A549 (cell line): Measurements from ENCODE around the gene SEC23IP.

ENCODE experiments used
- CTCF ChIP-seq: fragments of >200 bp; sonication (Bioruptor Twin); formaldehyde crosslinking; IDR thresholded peaks from 3 replicates; pipeline ENCODE4 v1.5.1; 2016
- EP300 ChIP-seq, 2 experiments: fragments of >200 bp; sonication (Bioruptor Twin); formaldehyde crosslinking; IDR thresholded peaks; 2 replicates in 1 of 2; 3 replicates in 1 of 2; pipeline ENCODE4 v1.6.1; 2016 to 2017
- ESRRA ChIP-seq: fragments of 150-350 bp; IDR thresholded peaks from 2 replicates; pipeline ENCODE4 v1.6.1; 2014; ENCODE audit warnings: mild to moderate bottlenecking, low read length, borderline replicate concordance
- FOSL2 ChIP-seq, 2 experiments: fragments of 450-650 bp in 1 of 2; fragments of >200 bp in 1 of 2; sonication (Bioruptor Twin) in 1 of 2; formaldehyde crosslinking; IDR thresholded peaks; 2 replicates each; pipeline versions ENCODE4 v1.5.0 to v1.6.1; 2016 to 2020; ENCODE audit warnings: mild to moderate bottlenecking in 1 of 2, moderate library complexity in 1 of 2
- MAZ ChIP-seq: fragments of 150-350 bp; IDR thresholded peaks from 2 replicates; pipeline ENCODE4 v1.6.1; 2014; ENCODE audit warnings: antibody characterized with exemption, low read depth, low read length, borderline replicate concordance
- REST ChIP-seq: fragments of 200-600 bp; sonication (generic); IDR thresholded peaks from 2 replicates; pipeline ENCODE4 v1.6.1; 2016; ENCODE audit warnings: antibody characterized with exemption, mild to moderate bottlenecking, moderate library complexity
- RFX5 ChIP-seq: fragments of 450-650 bp; IDR thresholded peaks from 2 replicates; pipeline ENCODE4 v1.7.1; 2014; ENCODE audit warnings: antibody characterized with exemption, mild to moderate bottlenecking, moderate library complexity

- TF ChIP-seq EP300 (IDR thresholded peaks at IDR 0.05) (no peak), CTCF (no peak), ESRRA (no peak), REST (no peak), MAZ (no peak), RFX5 (no peak), FOSL2 (IDR thresholded peaks at IDR 0.05) (no peak), FOSL2 (CRISPR knock-in tag; IDR thresholded peaks at IDR 0.05) (no peak)
Observed at GRCh38 chr10:119903946-119904666, 11.6 kb downstream of the SEC23IP start.
